ENCODE results near the gene ZC2HC1C. TPM values are rescaled to one million over a fixed set of nuclear protein-coding genes. Genes with fewer than 3 reads are reported as not detected.
A peak's percentile ranks its signal among the peaks of the same experiment; 100 is the strongest.

Gene ZC2HC1C
- total and polyA plus RNA-seq, 2 of the 13 experiments (the other 11 are each of a cell fraction or from before 2014, with no cell fraction given), result 3.3 to 3.5 TPM

DNA sequence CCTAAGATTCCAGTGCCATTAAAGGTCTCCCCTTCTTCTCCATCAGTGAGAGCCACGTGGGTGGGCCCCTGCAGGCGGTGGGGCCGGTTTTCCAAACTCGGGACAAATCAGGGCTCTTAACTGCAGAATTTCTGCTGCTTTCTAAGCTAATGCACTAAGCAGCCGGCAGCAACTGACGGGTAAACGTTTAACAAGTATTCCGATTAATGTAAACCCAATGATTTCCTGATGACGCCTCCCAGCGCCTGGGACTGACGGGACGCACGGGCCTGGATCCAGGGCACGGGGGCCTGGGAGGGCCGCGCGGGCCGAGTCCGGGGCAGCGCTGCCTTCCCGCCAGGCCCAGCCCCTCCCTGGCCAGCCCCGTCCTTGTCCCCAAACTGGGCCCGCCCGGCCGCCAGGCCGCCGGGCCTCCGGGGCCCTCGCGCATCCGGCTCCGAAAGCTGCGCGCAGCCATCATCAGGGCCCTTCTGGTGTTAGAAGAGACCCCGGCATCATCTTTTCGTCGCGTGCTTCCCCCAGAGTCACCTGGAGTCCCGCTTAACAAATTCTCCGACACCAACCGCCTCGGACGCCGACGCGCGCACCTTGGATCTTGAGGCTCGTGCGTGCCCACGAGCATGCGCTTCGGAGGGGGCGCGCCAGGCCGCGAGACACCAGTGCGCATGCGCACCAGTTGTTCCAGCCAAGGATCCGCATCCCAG is 18.4 kb upstream of the ZC2HC1C start, which contains the start of gene MLH3 (continued):
- no peak for TF ChIP-seq U2AF1 (optimal IDR thresholded peaks at IDR 0.05; ENCODE audit: low read depth, low read length)
- TF ChIP-seq ZNF703 (CRISPR knock-in tag; IDR thresholded peaks at IDR 0.05; ENCODE audit: borderline replicate concordance), result 0 out of 2 replicates have a peak, but pooled peaks have one; percentile 60
- no peak for TF ChIP-seq SRSF1 (optimal IDR thresholded peaks at IDR 0.05; ENCODE audit: low read depth, low read length)
- TF ChIP-seq, protein P1, sequence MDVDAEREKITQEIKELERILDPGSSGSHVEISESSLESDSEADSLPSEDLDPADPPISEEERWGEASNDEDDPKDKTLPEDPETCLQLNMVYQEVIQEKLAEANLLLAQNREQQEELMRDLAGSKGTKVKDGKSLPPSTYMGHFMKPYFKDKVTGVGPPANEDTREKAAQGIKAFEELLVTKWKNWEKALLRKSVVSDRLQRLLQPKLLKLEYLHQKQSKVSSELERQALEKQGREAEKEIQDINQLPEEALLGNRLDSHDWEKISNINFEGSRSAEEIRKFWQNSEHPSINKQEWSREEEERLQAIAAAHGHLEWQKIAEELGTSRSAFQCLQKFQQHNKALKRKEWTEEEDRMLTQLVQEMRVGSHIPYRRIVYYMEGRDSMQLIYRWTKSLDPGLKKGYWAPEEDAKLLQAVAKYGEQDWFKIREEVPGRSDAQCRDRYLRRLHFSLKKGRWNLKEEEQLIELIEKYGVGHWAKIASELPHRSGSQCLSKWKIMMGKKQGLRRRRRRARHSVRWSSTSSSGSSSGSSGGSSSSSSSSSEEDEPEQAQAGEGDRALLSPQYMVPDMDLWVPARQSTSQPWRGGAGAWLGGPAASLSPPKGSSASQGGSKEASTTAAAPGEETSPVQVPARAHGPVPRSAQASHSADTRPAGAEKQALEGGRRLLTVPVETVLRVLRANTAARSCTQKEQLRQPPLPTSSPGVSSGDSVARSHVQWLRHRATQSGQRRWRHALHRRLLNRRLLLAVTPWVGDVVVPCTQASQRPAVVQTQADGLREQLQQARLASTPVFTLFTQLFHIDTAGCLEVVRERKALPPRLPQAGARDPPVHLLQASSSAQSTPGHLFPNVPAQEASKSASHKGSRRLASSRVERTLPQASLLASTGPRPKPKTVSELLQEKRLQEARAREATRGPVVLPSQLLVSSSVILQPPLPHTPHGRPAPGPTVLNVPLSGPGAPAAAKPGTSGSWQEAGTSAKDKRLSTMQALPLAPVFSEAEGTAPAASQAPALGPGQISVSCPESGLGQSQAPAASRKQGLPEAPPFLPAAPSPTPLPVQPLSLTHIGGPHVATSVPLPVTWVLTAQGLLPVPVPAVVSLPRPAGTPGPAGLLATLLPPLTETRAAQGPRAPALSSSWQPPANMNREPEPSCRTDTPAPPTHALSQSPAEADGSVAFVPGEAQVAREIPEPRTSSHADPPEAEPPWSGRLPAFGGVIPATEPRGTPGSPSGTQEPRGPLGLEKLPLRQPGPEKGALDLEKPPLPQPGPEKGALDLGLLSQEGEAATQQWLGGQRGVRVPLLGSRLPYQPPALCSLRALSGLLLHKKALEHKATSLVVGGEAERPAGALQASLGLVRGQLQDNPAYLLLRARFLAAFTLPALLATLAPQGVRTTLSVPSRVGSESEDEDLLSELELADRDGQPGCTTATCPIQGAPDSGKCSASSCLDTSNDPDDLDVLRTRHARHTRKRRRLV (CRISPR knock-in tag; IDR thresholded peaks at IDR 0.05), result no peak
- TF ChIP-seq RFXAP (CRISPR knock-in tag; IDR thresholded peaks at IDR 0.05; ENCODE audit: borderline replicate concordance), result no peak; the same call in none of the 2 replicates
- TF ChIP-seq KLF15 (CRISPR knock-in tag; IDR thresholded peaks at IDR 0.05; ENCODE audit: borderline replicate concordance), result no peak
- no peak for TF ChIP-seq ZNF713 (CRISPR knock-in tag; IDR thresholded peaks at IDR 0.05)
- no peak for TF ChIP-seq ZNF710 (CRISPR knock-in tag; IDR thresholded peaks at IDR 0.05; ENCODE audit: borderline replicate concordance)
- TF ChIP-seq KDM5B (CRISPR knock-in tag; IDR thresholded peaks at IDR 0.05; ENCODE audit: borderline replicate concordance), result peak; percentile 81; the same call in 1 of the 2 replicates
- TF ChIP-seq ZNF678 (CRISPR knock-in tag; IDR thresholded peaks at IDR 0.05), result no peak
- TF ChIP-seq, protein P2, sequence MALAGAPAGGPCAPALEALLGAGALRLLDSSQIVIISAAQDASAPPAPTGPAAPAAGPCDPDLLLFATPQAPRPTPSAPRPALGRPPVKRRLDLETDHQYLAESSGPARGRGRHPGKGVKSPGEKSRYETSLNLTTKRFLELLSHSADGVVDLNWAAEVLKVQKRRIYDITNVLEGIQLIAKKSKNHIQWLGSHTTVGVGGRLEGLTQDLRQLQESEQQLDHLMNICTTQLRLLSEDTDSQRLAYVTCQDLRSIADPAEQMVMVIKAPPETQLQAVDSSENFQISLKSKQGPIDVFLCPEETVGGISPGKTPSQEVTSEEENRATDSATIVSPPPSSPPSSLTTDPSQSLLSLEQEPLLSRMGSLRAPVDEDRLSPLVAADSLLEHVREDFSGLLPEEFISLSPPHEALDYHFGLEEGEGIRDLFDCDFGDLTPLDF (CRISPR knock-in tag; IDR thresholded peaks at IDR 0.05), result no peak
- TF ChIP-seq ZNF44 (CRISPR knock-in tag; IDR thresholded peaks at IDR 0.05), result 0 out of 2 replicates have a peak, but pooled peaks have one; percentile 64
- TF ChIP-seq ZSCAN25 (CRISPR knock-in tag; IDR thresholded peaks at IDR 0.05), result peak; percentile 35; the same call in 1 of the 2 replicates
- no peak for TF ChIP-seq ZFP36L1 (CRISPR knock-in tag; IDR thresholded peaks at IDR 0.05)
- 0 out of 2 replicates have a peak, but pooled peaks have one; percentile 9 for TF ChIP-seq HNF4A (CRISPR knock-in tag; IDR thresholded peaks at IDR 0.05)
- TF ChIP-seq ZSCAN22 (CRISPR knock-in tag; IDR thresholded peaks at IDR 0.05), result no peak
- no peak for TF ChIP-seq ZBTB37 (CRISPR knock-in tag; IDR thresholded peaks at IDR 0.05)
- no peak for TF ChIP-seq GATAD2A (CRISPR knock-in tag; IDR thresholded peaks at IDR 0.05)
- no peak for TF ChIP-seq ZNF446 (CRISPR knock-in tag; IDR thresholded peaks at IDR 0.05)
- no peak for TF ChIP-seq HIVEP1 (CRISPR knock-in tag; IDR thresholded peaks at IDR 0.05)
